Liver (tissue), 9 donors: ENCODE measurements around the gene SP140L. TPM values are rescaled to one million over a fixed set of nuclear protein-coding genes. Genes with fewer than 3 reads are reported as not detected.
A peak's percentile ranks its signal among the peaks of the same experiment; 100 is the strongest.
"Not testable (repeated sequence)": the region's sequence is repeated elsewhere in the genome, so short reads cannot be mapped to it uniquely, and the experiment has no call there.

Source experiments
- DNase-seq: peaks from one replicate; pipeline ENCODE4 v3.0.0-alpha.2; 2017; ENCODE audit warnings: low spot score
- H3K27ac ChIP-seq, 2 donors: one replicate each; pipeline ENCODE4 v1.7.0; 2013; ENCODE audit warnings: inconsistent platforms in 2 of 2, low read length in 2 of 2, control low read depth in 1 of 2, low read depth in 1 of 2, mild to moderate bottlenecking in 1 of 2
- H3K27me3 ChIP-seq, 4 donors: one replicate each; pipeline versions ENCODE4 v1.6.1 to v1.7.0; 2013; ENCODE audit warnings: low read length in 3 of 4, inconsistent platforms in 1 of 4, mild to moderate bottlenecking in 1 of 4, moderate library complexity in 1 of 4; ENCODE audit not compliant: control insufficient read depth in 4 of 4, insufficient read depth in 4 of 4
- H3K36me3 ChIP-seq, 4 donors: one replicate each; pipeline versions ENCODE4 v1.6.1 to v1.7.0; 2013; ENCODE audit warnings: low read length in 3 of 4, mild to moderate bottlenecking in 3 of 4, low read depth in 1 of 4, moderate library complexity in 1 of 4; ENCODE audit not compliant: control insufficient read depth in 4 of 4, insufficient read depth in 3 of 4
- H3K4me1 ChIP-seq, 4 donors: one replicate each; pipeline versions ENCODE4 v1.6.1 to v1.7.0; 2013; ENCODE audit warnings: low read length in 3 of 4, mild to moderate bottlenecking in 3 of 4, moderate library complexity in 1 of 4; ENCODE audit not compliant: control insufficient read depth in 4 of 4, insufficient read depth in 4 of 4
- H3K4me3 ChIP-seq, 3 donors: one replicate each; pipeline versions ENCODE4 v1.6.1 to v1.7.0; 2013; ENCODE audit warnings: low read length in 3 of 3, control low read depth in 1 of 3, low read depth in 1 of 3, mild to moderate bottlenecking in 1 of 3
- H3K9ac ChIP-seq, 2 donors: one replicate each; pipeline ENCODE4 v1.7.0; 2013; ENCODE audit warnings: low read length in 2 of 2, mild to moderate bottlenecking in 2 of 2, moderate library complexity in 2 of 2, control low read depth in 1 of 2, low read depth in 1 of 2
- H3K9me3 ChIP-seq, 4 donors: one replicate each; pipeline versions ENCODE4 v1.6.1 to v1.7.0; 2013; ENCODE audit warnings: low read length in 3 of 4; ENCODE audit not compliant: control insufficient read depth in 4 of 4
- ATF3 ChIP-seq: IDR thresholded peaks from 2 replicates; pipeline ENCODE4 v1.6.1; 2016; ENCODE audit warnings: antibody characterized with exemption
- CTCF ChIP-seq: fragments of 150-350 bp; IDR thresholded peaks from 2 replicates; pipeline ENCODE4 v1.5.1; 2017; ENCODE audit warnings: improper control_type of control experiment, low read depth, low read length; ENCODE audit not compliant: missing input control
- EGR1 ChIP-seq, 2 donors: IDR thresholded peaks; 2 replicates each; pipeline ENCODE4 v1.6.1; 2016 to 2018; ENCODE audit warnings: antibody characterized with exemption in 2 of 2, low read depth in 2 of 2
- FOXA1 ChIP-seq: IDR thresholded peaks from 2 replicates; pipeline ENCODE4 v1.6.1; 2016; ENCODE audit warnings: antibody characterized with exemption
- GABPA ChIP-seq, 2 donors: IDR thresholded peaks in 1 of 2; conservative IDR thresholded peaks in 1 of 2; 2 replicates each; pipeline ENCODE4 v1.6.1; 2016; ENCODE audit warnings: antibody characterized with exemption in 2 of 2, mild to moderate bottlenecking in 1 of 2, moderate library complexity in 1 of 2
- HNF4A ChIP-seq, 2 donors: conservative IDR thresholded peaks; 2 replicates each; pipeline ENCODE4 v1.6.1; 2016; ENCODE audit warnings: antibody characterized with exemption in 2 of 2, mild to moderate bottlenecking in 2 of 2
- JUND ChIP-seq, 2 donors: IDR thresholded peaks; 2 replicates each; pipeline ENCODE4 v1.6.1; 2016; ENCODE audit warnings: antibody characterized with exemption in 2 of 2
- MAX ChIP-seq: IDR thresholded peaks from 2 replicates; pipeline ENCODE4 v1.6.1; 2016; ENCODE audit warnings: antibody characterized with exemption
- REST ChIP-seq: IDR thresholded peaks from 2 replicates; pipeline ENCODE4 v1.6.1; 2016; ENCODE audit warnings: antibody characterized with exemption, mild to moderate bottlenecking
- RXRA ChIP-seq, 2 donors: IDR thresholded peaks; 2 replicates each; pipeline ENCODE4 v1.6.1; 2017 to 2018; ENCODE audit warnings: antibody characterized with exemption in 2 of 2, mild to moderate bottlenecking in 1 of 2
- SP1 ChIP-seq: IDR thresholded peaks from 2 replicates; pipeline ENCODE4 v1.6.1; 2018; ENCODE audit warnings: antibody characterized with exemption, mild to moderate bottlenecking
- TAF1 ChIP-seq: conservative IDR thresholded peaks from 2 replicates; pipeline ENCODE4 v1.6.1; 2016; ENCODE audit warnings: antibody characterized with exemption, mild to moderate bottlenecking
- YY1 ChIP-seq: IDR thresholded peaks from 2 replicates; pipeline ENCODE4 v1.6.1; 2016; ENCODE audit warnings: antibody characterized with exemption, mild to moderate bottlenecking
- ZBTB33 ChIP-seq: IDR thresholded peaks from 2 replicates; pipeline ENCODE4 v1.6.1; 2016; ENCODE audit warnings: antibody characterized with exemption
- WGBS: extraction: QIAGEN DNeasy Blood & Tissue Kit; methylation state at CpG from one replicate; pipeline ENCODE4 v1.1.7; 2013; 5-methylcytosine and 5-hydroxymethylcytosine counted together
- polyA plus RNA-seq, 2 donors: library from polyadenylated mRNA; stranded (reverse) in 1 of 2; unstranded in 1 of 2; fragments of 200-250 nt in 1 of 2; fragments of >200 nt in 1 of 2; fragmentation: Nextera tagmentation in 1 of 2; extraction: Ambion mirVana in 1 of 2; gene quantifications; one replicate each; pipeline versions ENCODE4 v1.2.1 to v1.2.3, GENCODE V29; 2013 to 2015
- total RNA-seq, 2 donors: library from RNA; depleted of rRNA; stranded (reverse); fragments of >200 nt; gene quantifications; one replicate each; pipeline ENCODE4 v1.2.3, GENCODE V29; 2014
- donor health status: healthy.
- donor health status: healthy.
- donor health status: healthy.
- donor health status: healthy.
- donor health status: healthy.

SP140L gene
- total and polyA plus RNA-seq, 4 donors: 3.1 to 21.5 (median 6.6) TPM

- 88% methylated on average over 4 of the region's 4 CpGs for WGBS
- H3K4me3 ChIP-seq, H3K27me3 ChIP-seq, H3K4me1 ChIP-seq, H3K36me3 ChIP-seq, H3K9me3 ChIP-seq, H3K27ac ChIP-seq, H3K9ac ChIP-seq, DNase-seq: not testable (repeated sequence)
- peak; percentile 98 for TF ChIP-seq REST
Observed at GRCh38 chr2:230289311-230289710, 37.7 kb upstream of the SP140L start.

GRCh38 chr2:230295192-230295591 lies 31.8 kb upstream of the SP140L start:
- WGBS: 86% methylated on average over 6 of the region's 6 CpGs
- TF ChIP-seq SP1 (no peak), GABPA (IDR thresholded peaks at IDR 0.05 in 1 of 2, conservative IDR thresholded peaks at IDR 0.05 in 1 of 2) (no peak), HNF4A (conservative IDR thresholded peaks at IDR 0.05) (no peak), MAX (no peak), JUND (IDR thresholded peaks at IDR 0.05) (no peak), YY1 (no peak), ATF3 (no peak), REST (no peak), FOXA1 (no peak)
- Histone ChIP-seq H3K36me3 (no peaks in the 10 kb centered on the region), H3K9me3 (peaks cover 0 to 1% (median 0%) of the 10 kb centered on the region in 4 donors), H3K27me3 (no peaks in the 10 kb centered on the region), H3K4me1 (no peaks in the 10 kb centered on the region), H3K9ac (no peak overlapping the region), H3K27ac (no peak overlapping the region), H3K4me3 (no peak overlapping the region)
- DNase-seq: no peak

GRCh38 chr2:230296917-230297316 lies 30.1 kb upstream of the SP140L start:
- no peak for DNase-seq
- no peak overlapping the region for H3K27ac ChIP-seq
- no peaks in the 10 kb centered on the region for H3K4me1 ChIP-seq
- no peaks in the 10 kb centered on the region for H3K27me3 ChIP-seq
- H3K9ac ChIP-seq: no peak overlapping the region
- H3K36me3 ChIP-seq: no peaks in the 10 kb centered on the region
- H3K4me3 ChIP-seq: no peak overlapping the region
- peaks cover 0 to 1% (median 0%) of the 10 kb centered on the region in 4 donors for H3K9me3 ChIP-seq
- no peak for TF ChIP-seq FOXA1
- TF ChIP-seq TAF1: no peak
- no peak for TF ChIP-seq YY1
- no peak for TF ChIP-seq SP1
- TF ChIP-seq RXRA (IDR thresholded peaks at IDR 0.05): no peak
- no peak for TF ChIP-seq ZBTB33
- TF ChIP-seq EGR1 (IDR thresholded peaks at IDR 0.05; ENCODE audit: low read depth in 2 of 2): no peak
- no peak for TF ChIP-seq MAX
- no peak for TF ChIP-seq CTCF
- TF ChIP-seq HNF4A (conservative IDR thresholded peaks at IDR 0.05): no peak
